ENCODE results near the gene WIPF2.

DNA sequence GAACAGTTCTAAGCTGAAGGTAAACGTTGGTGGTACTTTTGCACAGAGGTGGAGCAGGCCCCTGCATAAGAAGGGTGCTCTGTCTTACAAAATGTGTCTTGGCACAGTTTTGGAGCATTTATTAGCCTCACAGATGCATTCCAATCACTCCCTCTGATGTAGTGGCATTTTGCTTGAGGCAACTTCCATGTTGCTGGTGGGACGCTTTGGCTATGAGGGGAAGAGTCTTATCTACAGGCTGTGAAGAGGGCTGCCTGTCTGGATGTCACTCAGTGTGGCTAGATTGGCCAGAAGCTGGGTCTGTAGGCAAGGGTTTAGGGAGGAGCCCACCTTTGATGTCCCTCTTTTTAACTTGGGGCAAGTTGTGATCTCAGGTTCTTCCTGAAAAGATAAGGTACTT is 87.3 kb downstream of the WIPF2 start:
- TF ChIP-seq, protein P1, sequence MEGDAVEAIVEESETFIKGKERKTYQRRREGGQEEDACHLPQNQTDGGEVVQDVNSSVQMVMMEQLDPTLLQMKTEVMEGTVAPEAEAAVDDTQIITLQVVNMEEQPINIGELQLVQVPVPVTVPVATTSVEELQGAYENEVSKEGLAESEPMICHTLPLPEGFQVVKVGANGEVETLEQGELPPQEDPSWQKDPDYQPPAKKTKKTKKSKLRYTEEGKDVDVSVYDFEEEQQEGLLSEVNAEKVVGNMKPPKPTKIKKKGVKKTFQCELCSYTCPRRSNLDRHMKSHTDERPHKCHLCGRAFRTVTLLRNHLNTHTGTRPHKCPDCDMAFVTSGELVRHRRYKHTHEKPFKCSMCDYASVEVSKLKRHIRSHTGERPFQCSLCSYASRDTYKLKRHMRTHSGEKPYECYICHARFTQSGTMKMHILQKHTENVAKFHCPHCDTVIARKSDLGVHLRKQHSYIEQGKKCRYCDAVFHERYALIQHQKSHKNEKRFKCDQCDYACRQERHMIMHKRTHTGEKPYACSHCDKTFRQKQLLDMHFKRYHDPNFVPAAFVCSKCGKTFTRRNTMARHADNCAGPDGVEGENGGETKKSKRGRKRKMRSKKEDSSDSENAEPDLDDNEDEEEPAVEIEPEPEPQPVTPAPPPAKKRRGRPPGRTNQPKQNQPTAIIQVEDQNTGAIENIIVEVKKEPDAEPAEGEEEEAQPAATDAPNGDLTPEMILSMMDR (conservative IDR thresholded peaks at IDR 0.05) = no peak
- no peak for TF ChIP-seq EZH2 (IDR thresholded peaks at IDR 0.05; ENCODE audit: low read depth)

Data from PC-9 (cell line).